Activated naive CD8-positive, alpha-beta T cell treated with anti-CD3 and anti-CD28 coated beads, Interleukin-2, amount 50 U/mL, for 24 hours (primary cell): Measurements from ENCODE around the gene MAPK12.

Source experiments
- ATAC-seq: fragments of 150-1000 bp; cut with Tn5 transposase; one replicate; pipeline ENCODE4 v1.10.0; 2021
- DNase-seq: peaks from one replicate; pipeline ENCODE4 v3.0.0; 2021
- H3K27ac Mint-ChIP-seq: one replicate; pipeline ENCODE4 v1.8.0; 2021; ENCODE audit warnings: mild to moderate bottlenecking, mixed read lengths
- H3K27me3 Mint-ChIP-seq: one replicate; pipeline ENCODE4 v1.8.0; 2021; ENCODE audit warnings: mixed read lengths
- H3K36me3 Mint-ChIP-seq: one replicate; pipeline ENCODE4 v1.8.0; 2021; ENCODE audit warnings: low read depth, mixed read lengths
- H3K4me1 Mint-ChIP-seq: one replicate; pipeline ENCODE4 v1.8.0; 2021; ENCODE audit warnings: mixed read lengths
- H3K4me3 Mint-ChIP-seq: one replicate; pipeline ENCODE4 v1.8.0; 2021; ENCODE audit warnings: mild to moderate bottlenecking, moderate library complexity, mixed read lengths
- H3K9me3 Mint-ChIP-seq: one replicate; pipeline ENCODE4 v1.8.0; 2021; ENCODE audit warnings: mixed read lengths

Gene MAPK12

DNA sequence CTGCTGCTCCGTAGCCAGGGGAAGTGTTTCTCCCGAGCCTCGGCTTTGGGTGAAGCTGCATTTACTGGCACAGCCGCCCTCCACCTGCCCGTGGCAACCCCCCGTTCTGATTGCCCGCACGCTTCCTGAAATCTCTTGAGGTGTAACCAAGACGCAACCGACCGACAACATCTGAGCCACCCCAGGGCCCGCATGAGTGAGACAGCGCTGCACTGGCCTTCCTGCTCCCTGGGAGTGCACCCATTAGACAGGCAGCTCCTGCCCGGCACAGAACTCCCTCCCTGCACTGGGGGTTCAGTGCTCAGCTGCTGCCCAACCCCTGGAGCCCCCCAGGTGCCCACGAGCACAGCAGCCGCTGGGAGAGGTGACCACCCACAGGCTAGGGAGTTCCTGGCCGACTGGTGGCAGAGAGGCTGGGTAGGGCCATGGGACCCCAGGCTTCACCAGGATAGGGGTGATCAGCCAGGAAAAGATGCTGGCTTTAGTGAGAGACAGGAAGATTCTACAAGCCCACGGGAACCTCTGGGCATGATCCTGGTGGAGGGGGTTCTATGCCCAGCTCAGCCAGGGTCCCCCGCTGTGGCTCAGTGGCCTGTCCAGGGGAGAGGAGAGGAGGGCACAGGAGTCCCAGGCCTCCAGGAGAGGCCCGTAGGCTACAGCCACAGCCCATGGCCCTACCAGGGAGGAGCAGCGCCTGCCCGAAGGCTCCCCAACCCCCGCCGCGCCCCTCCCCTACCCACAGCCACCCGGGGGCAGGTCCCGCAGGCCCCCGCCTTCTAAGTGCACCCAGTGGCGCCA is 31.4 kb upstream of the MAPK12 start:
- peaks cover 14% of the 10 kb centered on the region for H3K4me1 Mint-ChIP-seq
- H3K27ac Mint-ChIP-seq: peak overlapping the region; percentile 15

DNA sequence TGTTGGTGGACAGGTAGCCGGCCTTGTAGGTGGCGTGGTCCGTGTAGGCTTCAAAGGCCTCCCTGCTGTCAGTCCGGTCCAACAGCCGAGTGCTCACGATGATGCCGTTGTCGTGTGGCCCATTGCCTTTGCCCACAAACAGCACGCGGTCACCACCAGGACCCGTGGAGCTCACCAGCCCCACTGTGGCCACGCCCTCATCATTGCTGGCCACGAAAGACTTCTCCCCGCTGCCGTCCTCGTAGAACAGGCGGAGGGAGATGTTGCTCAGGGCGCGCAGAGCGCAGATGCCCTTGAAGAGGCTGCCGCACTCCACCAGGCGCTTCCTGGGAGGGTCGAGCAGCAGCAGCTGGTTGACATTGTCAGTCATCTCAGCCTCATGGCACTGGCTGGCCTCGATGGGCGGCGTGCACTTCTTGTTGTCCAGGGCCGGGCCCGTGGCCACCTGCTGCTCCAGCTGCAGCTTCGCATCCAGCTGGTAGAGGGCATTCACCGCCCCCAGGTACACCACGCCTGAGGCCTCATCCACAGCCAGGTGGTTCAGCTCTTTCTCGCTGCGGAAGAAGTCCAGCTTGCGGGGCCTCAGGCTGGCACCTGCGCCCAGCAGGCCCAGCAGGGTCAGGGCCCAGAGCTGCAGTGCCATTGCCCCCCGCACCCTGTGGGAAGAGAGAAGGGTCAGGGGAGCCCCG is 28.6 kb upstream of the MAPK12 start:
- Mint-ChIP-seq H3K4me3 (no peak overlapping the region), H3K27ac (no peak overlapping the region), H3K4me1 (peaks cover 14% of the 10 kb centered on the region), H3K9me3 (no peaks in the 10 kb centered on the region), H3K36me3 (no peaks in the 10 kb centered on the region), H3K27me3 (peaks cover 6% of the 10 kb centered on the region)
- DNase-seq (no peak), ATAC-seq (no peak)

More for the DNA sequence above, 31.4 kb upstream of the MAPK12 start:
- Mint-ChIP-seq H3K9me3 (no peaks in the 10 kb centered on the region), H3K27me3 (peaks cover 6% of the 10 kb centered on the region), H3K4me3 (peak overlapping the region; percentile 70), H3K36me3 (no peaks in the 10 kb centered on the region)
- DNase-seq (peak; percentile 42), ATAC-seq (peak; percentile 36)

DNA sequence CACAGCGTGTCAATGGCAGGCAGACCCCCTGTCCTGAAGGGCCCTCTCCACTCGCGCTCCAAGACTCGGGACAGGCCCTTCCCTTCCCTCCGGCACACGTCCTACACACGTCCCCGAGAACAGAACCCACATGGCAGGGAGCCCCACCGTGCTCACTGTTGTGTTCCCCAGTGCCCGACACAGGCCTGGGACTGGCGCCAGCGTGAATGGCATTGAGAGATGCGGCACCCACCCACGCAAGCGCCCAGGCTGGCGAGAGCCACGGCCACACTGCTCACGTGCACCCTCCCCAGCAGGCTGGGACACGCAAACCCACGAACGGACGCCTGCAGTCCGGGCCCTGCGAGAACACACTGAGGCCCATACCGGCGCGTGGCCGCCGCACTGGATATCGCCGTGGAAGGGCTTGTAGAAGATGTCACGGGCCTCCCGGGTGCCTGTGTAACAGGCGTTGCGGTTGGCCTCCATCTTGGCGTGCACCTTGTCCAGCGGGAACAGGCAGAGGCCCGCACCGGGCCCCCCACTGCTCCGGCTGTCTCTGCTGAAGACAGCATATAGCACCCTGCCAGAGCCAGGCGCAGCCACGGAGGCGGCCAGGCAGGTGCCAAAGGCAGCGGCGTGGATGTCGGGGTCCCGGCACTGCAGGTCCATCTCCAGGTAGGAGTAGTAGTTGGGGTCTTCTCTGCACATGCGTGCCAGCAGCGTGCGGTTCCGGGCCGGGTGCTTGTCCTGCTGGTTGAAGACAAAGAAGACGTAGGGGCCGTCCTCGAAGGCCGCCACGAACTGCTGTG is 27.9 kb upstream of the MAPK12 start:
- H3K27ac Mint-ChIP-seq: no peak overlapping the region
- ATAC-seq (no peak), DNase-seq (no peak)
- no peak overlapping the region for H3K4me3 Mint-ChIP-seq
- H3K27me3 Mint-ChIP-seq: peaks cover 6% of the 10 kb centered on the region
- no peaks in the 10 kb centered on the region for H3K9me3 Mint-ChIP-seq
- H3K4me1 Mint-ChIP-seq: peaks cover 14% of the 10 kb centered on the region
- no peaks in the 10 kb centered on the region for H3K36me3 Mint-ChIP-seq

DNA sequence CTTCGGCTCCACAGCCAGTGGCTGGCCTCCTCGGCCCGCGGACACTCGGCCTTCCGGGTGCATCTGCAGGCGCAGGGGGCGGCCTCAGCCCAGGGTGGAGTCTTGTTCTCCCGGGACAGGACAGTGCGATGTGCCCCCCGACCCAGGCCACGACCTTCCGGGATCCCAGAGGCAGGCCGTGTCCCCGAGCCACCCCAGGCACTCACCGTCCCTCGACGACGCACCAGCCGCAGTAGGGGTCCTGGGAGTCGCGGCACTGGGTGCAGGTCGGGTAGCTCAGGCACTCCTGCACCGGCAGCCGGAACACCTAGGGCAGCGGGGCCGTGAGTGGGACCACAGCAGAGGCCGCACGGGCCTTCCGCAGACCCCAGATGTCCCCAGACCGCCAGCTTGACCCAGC is 26.2 kb upstream of the MAPK12 start:
- H3K4me1 Mint-ChIP-seq: peaks cover 10% of the 10 kb centered on the region
- no peaks in the 10 kb centered on the region for H3K36me3 Mint-ChIP-seq
- peaks cover 3% of the 10 kb centered on the region for H3K27me3 Mint-ChIP-seq
- no peak overlapping the region for H3K4me3 Mint-ChIP-seq
- ATAC-seq: no peak
- H3K27ac Mint-ChIP-seq: no peak overlapping the region
- no peaks in the 10 kb centered on the region for H3K9me3 Mint-ChIP-seq
- no peak for DNase-seq

DNA sequence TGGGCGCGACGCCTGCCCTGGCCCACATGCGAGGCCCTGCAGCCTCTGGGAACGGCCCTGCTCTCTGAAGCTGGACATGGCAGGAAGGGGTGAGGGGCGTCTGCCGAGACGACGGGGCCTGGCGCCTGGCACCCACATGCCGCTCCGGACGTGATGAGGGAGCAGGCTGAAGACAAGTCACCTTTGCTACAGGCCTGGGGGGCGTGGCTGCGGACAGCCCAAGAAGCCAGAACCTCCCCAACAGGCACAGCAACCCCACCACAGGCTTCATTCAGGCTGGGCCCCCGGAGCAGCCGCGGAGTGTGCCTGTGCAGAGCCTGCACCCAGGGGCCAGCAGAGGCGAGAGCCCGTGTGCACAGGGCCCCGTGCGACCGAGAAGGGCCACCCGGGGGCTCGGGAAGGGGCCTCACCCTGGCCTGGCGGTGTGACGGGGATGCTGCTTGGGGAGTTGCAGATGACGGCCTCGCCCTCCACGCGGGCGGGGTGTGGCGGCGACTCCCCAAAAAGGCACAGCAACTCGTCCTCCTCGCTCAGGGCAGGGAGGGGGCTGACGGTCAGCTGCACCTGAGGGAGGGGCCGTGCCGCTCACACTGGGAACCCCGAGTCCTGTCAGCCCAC is 25.3 kb upstream of the MAPK12 start:
- DNase-seq: no peak
- no peaks in the 10 kb centered on the region for H3K27me3 Mint-ChIP-seq
- ATAC-seq: no peak
- no peak overlapping the region for H3K4me3 Mint-ChIP-seq
- no peak overlapping the region for H3K27ac Mint-ChIP-seq
- no peaks in the 10 kb centered on the region for H3K9me3 Mint-ChIP-seq
- H3K36me3 Mint-ChIP-seq: no peaks in the 10 kb centered on the region
- H3K4me1 Mint-ChIP-seq: peaks cover 1% of the 10 kb centered on the region

DNA sequence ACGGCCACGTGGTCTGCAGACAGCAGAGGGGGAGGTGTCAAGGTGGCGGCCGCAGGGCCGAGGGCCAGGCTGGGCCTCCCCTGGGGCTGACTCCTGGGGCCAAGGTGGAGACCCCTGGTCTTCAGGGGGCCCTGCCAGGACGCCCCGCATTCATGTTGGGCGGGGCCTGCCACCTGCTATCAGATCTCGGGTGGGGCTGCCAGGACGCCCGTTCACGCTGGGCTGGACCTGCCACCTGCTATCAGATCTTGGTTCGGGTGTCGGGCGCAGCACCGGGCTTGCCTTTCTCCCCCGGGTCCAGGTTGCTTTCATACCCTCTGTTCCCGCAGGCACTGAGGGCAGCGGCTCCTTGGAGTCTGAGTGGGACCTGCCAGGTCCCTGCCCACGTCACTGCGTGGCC is 24.8 kb upstream of the MAPK12 start:
- Mint-ChIP-seq H3K4me3 (no peak overlapping the region), H3K36me3 (no peaks in the 10 kb centered on the region), H3K27me3 (no peaks in the 10 kb centered on the region), H3K27ac (no peak overlapping the region), H3K4me1 (no peaks in the 10 kb centered on the region), H3K9me3 (no peaks in the 10 kb centered on the region)
- ATAC-seq: no peak
- DNase-seq: no peak

DNA sequence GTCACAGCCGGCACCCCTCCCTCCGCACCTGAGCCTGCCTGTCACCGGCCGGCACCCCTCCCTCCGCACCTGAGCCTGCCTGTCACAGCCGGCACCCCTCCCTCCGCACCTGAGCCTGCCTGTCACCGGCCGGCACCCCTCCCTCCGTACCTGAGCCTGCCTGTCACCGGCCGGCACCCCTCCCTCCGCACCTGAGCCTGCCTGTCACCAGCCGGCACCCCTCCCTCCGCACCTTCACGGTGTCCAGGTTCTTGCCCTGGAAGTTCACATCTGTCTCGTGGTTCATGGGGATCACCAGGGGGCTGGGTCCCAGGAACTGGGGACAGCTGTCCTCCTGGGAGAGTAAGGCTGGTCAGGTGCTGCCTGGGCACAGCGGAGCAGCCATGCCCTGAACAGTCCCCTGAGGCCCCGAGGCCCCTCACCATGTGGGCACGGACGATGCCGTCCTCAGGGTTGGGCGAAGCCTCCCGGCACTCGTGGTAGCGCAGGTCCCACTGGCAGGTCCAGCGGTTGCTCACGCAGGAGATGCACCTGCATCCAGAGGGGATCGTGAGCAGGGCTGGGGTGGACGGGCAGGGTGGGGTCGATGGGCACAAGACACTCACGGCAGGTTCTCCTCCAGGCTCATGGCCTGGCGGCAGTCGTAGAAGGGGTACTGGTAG is 24.2 kb upstream of the MAPK12 start:
- Mint-ChIP-seq H3K4me3 (no peak overlapping the region), H3K36me3 (no peaks in the 10 kb centered on the region), H3K4me1 (no peaks in the 10 kb centered on the region), H3K27me3 (no peaks in the 10 kb centered on the region), H3K27ac (no peak overlapping the region), H3K9me3 (no peaks in the 10 kb centered on the region)
- DNase-seq (no peak), ATAC-seq (no peak)

DNA sequence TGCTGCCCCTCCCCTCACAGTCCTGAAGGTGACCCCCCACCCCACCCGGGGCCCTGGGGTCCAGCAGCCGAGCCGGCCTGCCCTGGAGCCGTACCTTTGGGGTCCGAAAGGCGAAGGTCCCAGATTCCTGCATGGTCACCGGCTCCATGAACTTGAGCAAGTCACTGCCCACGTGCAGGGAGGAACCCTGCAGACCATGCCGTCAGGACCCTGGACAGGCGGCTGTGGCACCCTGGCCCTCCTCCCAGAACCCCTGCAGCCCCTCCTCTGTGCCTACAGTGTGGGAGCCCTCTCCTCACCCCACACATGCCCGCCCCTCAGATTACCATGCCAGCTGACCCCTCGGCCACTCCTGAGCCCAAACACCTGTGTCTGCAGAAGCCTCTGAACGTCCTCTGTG is 23.0 kb upstream of the MAPK12 start:
- Mint-ChIP-seq H3K4me3 (no peak overlapping the region), H3K36me3 (no peaks in the 10 kb centered on the region), H3K9me3 (no peaks in the 10 kb centered on the region), H3K27ac (no peak overlapping the region), H3K4me1 (no peaks in the 10 kb centered on the region), H3K27me3 (no peaks in the 10 kb centered on the region)
- ATAC-seq (no peak), DNase-seq (no peak)

DNA sequence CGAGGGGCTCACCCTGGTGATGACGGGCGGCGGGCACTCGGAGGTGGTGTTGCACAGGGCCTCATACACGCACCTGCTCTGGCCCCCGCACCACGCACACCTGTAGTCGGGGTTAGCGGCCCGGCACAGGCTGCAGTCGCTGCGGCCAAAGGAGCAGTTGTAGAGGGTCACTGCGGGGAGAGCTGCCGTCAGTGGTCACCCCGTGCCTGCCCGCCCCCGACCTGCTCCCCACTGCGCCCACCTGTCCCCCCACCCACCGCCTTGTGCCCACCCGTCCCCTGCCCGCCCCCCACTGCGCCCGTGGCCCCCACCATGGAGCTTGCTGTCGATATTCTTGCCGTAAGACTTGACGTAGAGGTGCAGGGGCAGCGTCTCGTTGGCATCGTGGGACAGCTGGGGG is 22.3 kb upstream of the MAPK12 start:
- ATAC-seq: no peak
- no peaks in the 10 kb centered on the region for H3K36me3 Mint-ChIP-seq
- H3K27ac Mint-ChIP-seq: no peak overlapping the region
- no peaks in the 10 kb centered on the region for H3K9me3 Mint-ChIP-seq
- H3K4me3 Mint-ChIP-seq: no peak overlapping the region
- DNase-seq: no peak
- no peaks in the 10 kb centered on the region for H3K4me1 Mint-ChIP-seq
- no peaks in the 10 kb centered on the region for H3K27me3 Mint-ChIP-seq

DNA sequence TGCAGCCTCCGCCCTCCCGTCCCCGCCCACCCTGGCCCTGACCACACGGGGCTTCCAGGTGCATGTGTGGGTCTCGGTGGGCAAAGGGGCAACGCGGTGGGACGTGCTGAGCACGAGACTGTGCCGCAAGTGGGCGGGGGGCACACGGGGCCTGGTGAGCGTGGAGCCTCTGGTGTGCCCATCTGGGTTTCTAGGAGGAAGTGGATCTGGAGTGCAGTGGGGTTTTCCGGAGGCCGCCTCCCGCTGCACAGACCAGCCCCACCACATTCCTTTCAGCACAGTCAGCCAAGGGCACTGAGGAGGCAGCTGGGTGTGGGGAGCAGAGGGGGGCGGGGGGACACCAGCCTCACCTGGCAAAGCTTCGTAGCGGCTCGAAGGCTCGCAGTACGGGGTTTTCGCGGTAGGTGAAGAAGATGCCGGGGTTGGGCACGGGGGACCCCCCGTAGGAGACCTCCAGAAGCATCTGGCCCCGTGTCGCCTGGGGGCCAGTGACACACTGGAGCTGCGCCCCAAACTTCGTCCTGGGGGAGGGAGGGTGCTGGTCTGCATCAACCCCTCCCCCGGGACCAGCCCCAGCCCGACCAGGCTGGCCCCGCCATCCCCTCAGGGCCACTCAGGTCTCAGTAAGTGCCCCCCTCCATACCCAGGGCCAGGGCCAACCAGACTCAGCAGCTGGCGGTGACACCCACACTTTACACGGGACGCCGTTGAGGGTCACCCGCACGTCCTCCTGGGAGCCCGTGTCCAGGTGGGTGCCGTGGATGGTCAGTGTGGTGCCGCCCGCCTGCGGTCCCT is 21.1 kb upstream of the MAPK12 start:
- no peaks in the 10 kb centered on the region for H3K27me3 Mint-ChIP-seq
- no peak overlapping the region for H3K27ac Mint-ChIP-seq
- H3K4me3 Mint-ChIP-seq: no peak overlapping the region
- no peaks in the 10 kb centered on the region for H3K4me1 Mint-ChIP-seq
- no peaks in the 10 kb centered on the region for H3K9me3 Mint-ChIP-seq
- DNase-seq (no peak), ATAC-seq (no peak)
- H3K36me3 Mint-ChIP-seq: no peaks in the 10 kb centered on the region

DNA sequence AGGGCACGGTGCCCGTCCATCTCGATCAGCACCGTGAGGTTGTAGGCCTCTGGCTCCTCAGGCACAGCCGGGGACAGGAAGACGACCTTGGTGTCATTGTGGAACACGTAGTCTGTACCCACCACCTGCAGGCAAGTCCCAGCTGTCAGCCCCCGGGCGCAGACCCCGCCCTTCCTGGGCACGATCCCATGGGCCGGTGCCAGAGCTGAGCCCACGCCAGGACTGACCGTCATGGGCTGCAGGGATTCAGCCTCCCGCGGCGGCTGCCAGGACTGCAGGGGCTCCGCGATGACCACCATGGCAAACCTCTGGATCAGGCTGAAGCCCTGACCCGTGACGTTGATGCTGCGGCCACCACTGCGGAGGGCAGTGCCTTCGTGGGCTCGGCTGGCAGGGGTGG is 20.5 kb upstream of the MAPK12 start:
- no peaks in the 10 kb centered on the region for H3K27me3 Mint-ChIP-seq
- no peak overlapping the region for H3K4me3 Mint-ChIP-seq
- no peaks in the 10 kb centered on the region for H3K4me1 Mint-ChIP-seq
- no peaks in the 10 kb centered on the region for H3K9me3 Mint-ChIP-seq
- DNase-seq: no peak
- no peak for ATAC-seq
- H3K27ac Mint-ChIP-seq: no peak overlapping the region
- no peaks in the 10 kb centered on the region for H3K36me3 Mint-ChIP-seq

DNA sequence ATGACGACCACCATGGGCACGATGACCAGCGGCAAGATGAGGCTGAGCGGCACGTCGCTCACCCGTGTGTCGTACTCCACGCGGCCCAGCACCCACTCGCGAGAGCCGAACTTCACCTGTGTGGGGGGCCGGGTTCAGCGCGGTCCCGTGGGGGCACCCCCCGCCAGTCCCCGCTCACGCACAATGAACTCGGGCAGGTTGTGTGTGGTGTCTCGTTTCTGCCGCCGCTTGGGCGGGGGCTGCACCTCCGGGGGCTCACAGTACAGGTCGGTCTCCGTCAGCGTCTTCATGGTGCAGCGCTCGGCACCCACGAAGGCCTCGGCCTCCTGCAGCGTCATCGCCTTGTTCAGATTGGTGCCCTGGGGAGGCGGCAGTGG is 19.9 kb upstream of the MAPK12 start:
- Mint-ChIP-seq H3K36me3 (no peaks in the 10 kb centered on the region), H3K27me3 (no peaks in the 10 kb centered on the region), H3K27ac (no peak overlapping the region), H3K4me1 (no peaks in the 10 kb centered on the region), H3K4me3 (no peak overlapping the region), H3K9me3 (no peaks in the 10 kb centered on the region)
- DNase-seq (no peak), ATAC-seq (no peak)

DNA sequence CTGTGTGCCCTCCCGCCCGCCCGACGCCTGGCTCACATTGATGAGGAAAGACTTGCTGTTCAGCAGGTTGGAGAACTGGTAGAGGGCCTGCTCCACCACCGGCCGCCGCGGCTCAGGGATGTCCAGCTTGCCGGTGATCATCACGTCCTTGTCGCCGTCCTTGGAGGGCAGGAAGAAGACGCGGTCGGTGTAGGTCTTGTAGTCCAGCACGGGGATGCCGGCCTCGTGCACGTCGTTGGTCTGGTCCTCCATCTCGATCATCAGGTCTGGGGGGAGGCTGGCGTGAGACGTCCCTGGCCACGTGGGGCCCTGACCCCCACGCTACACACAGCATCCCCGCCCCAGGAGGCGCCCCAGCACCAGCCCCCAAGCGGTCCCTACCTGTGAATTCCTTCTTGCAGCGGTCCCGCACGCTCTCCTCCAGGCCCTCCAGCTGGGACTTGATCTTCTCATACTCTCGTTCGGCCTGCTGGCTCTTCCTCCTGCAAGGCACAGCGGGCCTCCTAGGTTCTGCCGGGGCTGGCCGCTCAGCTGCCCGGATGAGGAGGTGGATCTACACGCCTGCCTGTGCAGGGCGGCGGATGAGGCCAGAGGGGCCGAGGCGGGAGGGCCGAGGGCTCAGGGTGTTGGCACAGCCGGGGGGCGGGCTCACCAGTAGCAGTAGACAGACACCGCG is 19.4 kb upstream of the MAPK12 start:
- Mint-ChIP-seq H3K27me3 (no peaks in the 10 kb centered on the region), H3K4me3 (no peak overlapping the region), H3K4me1 (no peaks in the 10 kb centered on the region), H3K27ac (no peak overlapping the region), H3K36me3 (no peaks in the 10 kb centered on the region), H3K9me3 (no peaks in the 10 kb centered on the region)
- ATAC-seq: no peak
- no peak for DNase-seq
